ENCODE measurements around the gene PIK3IP1. TPM values are rescaled to one million over a fixed set of nuclear protein-coding genes. Genes with fewer than 3 reads are reported as not detected.

PIK3IP1 gene, protein sequence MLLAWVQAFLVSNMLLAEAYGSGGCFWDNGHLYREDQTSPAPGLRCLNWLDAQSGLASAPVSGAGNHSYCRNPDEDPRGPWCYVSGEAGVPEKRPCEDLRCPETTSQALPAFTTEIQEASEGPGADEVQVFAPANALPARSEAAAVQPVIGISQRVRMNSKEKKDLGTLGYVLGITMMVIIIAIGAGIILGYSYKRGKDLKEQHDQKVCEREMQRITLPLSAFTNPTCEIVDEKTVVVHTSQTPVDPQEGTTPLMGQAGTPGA
- total RNA-seq (ENCODE audit: low replicate concordance), result 33.2 and 42.7 TPM in 2 replicates

DNA sequence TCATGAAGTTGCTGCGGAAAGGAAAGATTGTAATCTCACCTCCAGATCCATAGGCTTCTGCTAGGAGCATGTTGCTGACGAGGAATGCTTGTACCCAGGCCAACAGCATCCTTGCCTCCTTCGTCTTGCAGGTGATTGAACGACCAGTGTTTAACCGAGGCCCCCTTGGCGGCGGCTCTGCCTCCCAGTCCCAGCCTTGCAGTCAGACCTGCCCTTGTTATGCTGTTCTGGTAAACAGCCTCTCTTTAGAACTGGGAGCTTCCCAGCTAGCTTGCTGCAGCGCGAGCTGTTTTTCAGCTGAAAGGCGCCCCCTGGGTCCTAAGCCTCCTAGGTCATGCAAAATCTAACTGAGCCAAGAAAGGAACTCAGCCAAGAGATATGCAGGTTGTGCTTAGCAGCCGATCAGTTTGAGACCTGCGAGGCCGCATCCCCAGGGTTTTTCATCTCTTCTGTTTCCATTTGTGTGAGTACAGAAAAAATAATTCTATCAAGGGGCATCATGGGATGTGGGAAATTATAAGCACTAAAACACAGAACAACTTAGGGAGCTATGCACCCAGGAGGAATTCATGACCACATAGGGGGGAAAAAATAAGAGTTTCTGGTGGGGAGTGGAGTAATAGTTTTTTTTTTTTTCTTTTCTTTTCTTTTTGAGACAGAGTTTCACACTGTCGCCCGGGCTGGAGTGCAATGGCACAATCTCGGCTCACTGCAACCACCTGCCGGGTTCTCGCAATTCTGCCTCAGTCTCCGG is at the start of gene PIK3IP1:
PIK3IP1 (minus strand) TSS at position 253 of the 754 bp plus-strand sequence; CDS start at position 109, 144 bp downstream.

Other genes starting within 250 kb of the PIK3IP1 start
- 42.5 and 62.1 TPM in 2 replicates for gene SMTN, start 211.2 kb downstream of the PIK3IP1 start, total RNA-seq (ENCODE audit: low replicate concordance)
- gene SELENOM, start 184.9 kb downstream of the PIK3IP1 start, total RNA-seq (ENCODE audit: low replicate concordance), result 38.0 and 146 TPM in 2 replicates
- gene INPP5J, start 169.5 kb downstream of the PIK3IP1 start, total RNA-seq (ENCODE audit: low replicate concordance), result under 0.01 and 0.15 TPM in 2 replicates
- gene PLA2G3, start 152.0 kb downstream of the PIK3IP1 start, total RNA-seq (ENCODE audit: low replicate concordance), result not detected in 2 replicates
- gene RNF185, start 132.3 kb downstream of the PIK3IP1 start, total RNA-seq (ENCODE audit: low replicate concordance), result 22.3 and 25.6 TPM in 2 replicates
- 18.1 and 70.4 TPM in 2 replicates for gene LIMK2, start 80.2 kb downstream of the PIK3IP1 start, total RNA-seq (ENCODE audit: low replicate concordance)
- gene PATZ1, start 53.9 kb upstream of the PIK3IP1 start, total RNA-seq (ENCODE audit: low replicate concordance), result 5.3 and 10.4 TPM in 2 replicates
- gene DRG1, start 107.1 kb upstream of the PIK3IP1 start, total RNA-seq (ENCODE audit: low replicate concordance), result 79.5 and 104 TPM in 2 replicates
- 7.7 and 11.1 TPM in 2 replicates for gene EIF4ENIF1, start 197.4 kb upstream of the PIK3IP1 start, total RNA-seq (ENCODE audit: low replicate concordance)
- 8.9 and 13.3 TPM in 2 replicates for gene SFI1, start 204.0 kb upstream of the PIK3IP1 start, total RNA-seq (ENCODE audit: low replicate concordance)